B cell (primary cell): Measurements from ENCODE around the gene NFIC.

Experiments used
- EZH2 ChIP-seq: IDR thresholded peaks from 2 replicates; pipeline ENCODE4 v1.6.1; 2012; ENCODE audit warnings: borderline replicate concordance, low read depth, mild to moderate bottlenecking, moderate library complexity, low read length; ENCODE audit not compliant: insufficient read depth, poor library complexity, severe bottlenecking
- TF ChIP-seq, protein P1 (sequence below): fragments of 200-600 bp; IDR thresholded peaks from one replicate; pipeline ENCODE4 v1.8.0; 2022; ENCODE audit warnings: antibody characterized with exemption, mild to moderate bottlenecking

GRCh38 chr19:3431760-3432397 lies 65.5 kb downstream of the NFIC start:
- TF ChIP-seq, protein P1, sequence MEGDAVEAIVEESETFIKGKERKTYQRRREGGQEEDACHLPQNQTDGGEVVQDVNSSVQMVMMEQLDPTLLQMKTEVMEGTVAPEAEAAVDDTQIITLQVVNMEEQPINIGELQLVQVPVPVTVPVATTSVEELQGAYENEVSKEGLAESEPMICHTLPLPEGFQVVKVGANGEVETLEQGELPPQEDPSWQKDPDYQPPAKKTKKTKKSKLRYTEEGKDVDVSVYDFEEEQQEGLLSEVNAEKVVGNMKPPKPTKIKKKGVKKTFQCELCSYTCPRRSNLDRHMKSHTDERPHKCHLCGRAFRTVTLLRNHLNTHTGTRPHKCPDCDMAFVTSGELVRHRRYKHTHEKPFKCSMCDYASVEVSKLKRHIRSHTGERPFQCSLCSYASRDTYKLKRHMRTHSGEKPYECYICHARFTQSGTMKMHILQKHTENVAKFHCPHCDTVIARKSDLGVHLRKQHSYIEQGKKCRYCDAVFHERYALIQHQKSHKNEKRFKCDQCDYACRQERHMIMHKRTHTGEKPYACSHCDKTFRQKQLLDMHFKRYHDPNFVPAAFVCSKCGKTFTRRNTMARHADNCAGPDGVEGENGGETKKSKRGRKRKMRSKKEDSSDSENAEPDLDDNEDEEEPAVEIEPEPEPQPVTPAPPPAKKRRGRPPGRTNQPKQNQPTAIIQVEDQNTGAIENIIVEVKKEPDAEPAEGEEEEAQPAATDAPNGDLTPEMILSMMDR: no peak
- no peak for TF ChIP-seq EZH2
